Body of pancreas (tissue), 4 donors: ENCODE measurements around the gene ANXA3. TPM values are rescaled to one million over a fixed set of nuclear protein-coding genes. Genes with fewer than 3 reads are reported as not detected.

ENCODE experiments used
- ATAC-seq: fragments of 150-250 bp; one replicate; pipeline ENCODE4 v1.9.1; 2016
- DNase-seq, 4 donors: peaks; one replicate each; pipeline ENCODE4 v3.0.0-alpha.2; 2019
- H3K27ac ChIP-seq, 4 donors: fragments of 200-600 bp; sonication (generic); 1 replicate in 3 of 4; 2 replicates in 1 of 4; pipeline versions ENCODE4 v1.5.1 to v1.6.1; 2016 to 2019; ENCODE audit warnings: mild to moderate bottlenecking in 1 of 4, mixed read lengths in 1 of 4, moderate library complexity in 1 of 4
- H3K27me3 ChIP-seq, 2 donors: fragments of 200-600 bp; sonication (generic); one replicate each; pipeline ENCODE4 v1.6.0; 2016; ENCODE audit warnings: mild to moderate bottlenecking in 1 of 2
- H3K36me3 ChIP-seq, 2 donors: fragments of 200-600 bp; sonication (generic); replicated peaks in 1 of 2; 2 replicates each; pipeline ENCODE4 v1.5.1; 2016; ENCODE audit warnings: low read depth in 2 of 2; ENCODE audit not compliant: insufficient read depth in 1 of 2
- H3K4me1 ChIP-seq: fragments of 200-600 bp; sonication (generic); one replicate; pipeline ENCODE4 v1.6.0; 2016
- H3K4me3 ChIP-seq, 2 donors: fragments of 200-600 bp; sonication (generic); 1 replicate in 1 of 2; 2 replicates in 1 of 2; pipeline ENCODE4 v1.5.1; 2016 to 2019
- H3K9me3 ChIP-seq, 3 donors: fragments of 200-600 bp; sonication (generic); 1 replicate in 2 of 3; 2 replicates in 1 of 3; pipeline ENCODE4 v1.5.1; 2016
- POLR2A ChIP-seq, 3 donors: fragments of 450-650 bp; IDR thresholded peaks; one replicate each; pipeline ENCODE4 v1.6.1; 2016; ENCODE audit warnings: antibody characterized with exemption in 3 of 3, mild to moderate bottlenecking in 2 of 3
- WGBS, 2 donors: methylation state at CpG; one replicate each; pipeline ENCODE4 v1.1.5; 2017; 5-methylcytosine and 5-hydroxymethylcytosine counted together
- intact Hi-C: fragments of 100-400 bp; cut with DNase I; formaldehyde crosslinking; loops from one replicate; pipeline ENCODE4 v1.15.1; 2023
- total RNA-seq, 2 donors: library from RNA; depleted of rRNA; stranded (reverse); fragments of >200 nt; gene quantifications; one replicate each; pipeline ENCODE4 v1.1.0, GENCODE V29; 2016
- TF ChIP-seq, protein P1 (sequence below), 7 experiments: fragments of 450-650 bp in 4 of 7; fragments of 200-600 bp in 3 of 7; sonication (generic) in 3 of 7; IDR thresholded peaks; one replicate each; pipeline ENCODE4 v1.5.1; 2016 to 2019; ENCODE audit warnings: antibody characterized with exemption in 7 of 7

Gene ANXA3
- total RNA-seq, 2 donors from 2014 or later: 35.9 to 65.1 TPM

DNA sequence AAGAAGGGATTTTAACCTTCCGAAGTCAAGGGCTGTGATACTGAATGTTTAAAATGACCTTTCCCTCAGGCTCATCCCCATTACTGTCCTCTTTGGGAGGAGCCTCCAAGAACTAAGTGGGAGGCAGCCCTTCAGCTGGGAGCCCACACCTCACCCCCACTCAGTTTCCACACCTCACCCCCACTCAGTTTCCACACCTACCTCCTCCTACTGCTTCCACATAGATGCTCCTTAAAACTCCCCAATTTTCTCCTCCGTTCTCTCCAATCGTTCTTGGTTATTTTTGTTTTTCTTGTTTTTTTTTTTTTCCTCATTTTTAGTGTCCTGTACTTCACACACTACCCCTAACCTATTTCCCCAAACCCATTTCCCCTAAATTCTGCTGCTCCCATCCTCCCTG lies 31.6 kb upstream of the ANXA3 start:
- 73 to 86% methylated on average over 3 of the region's 3 CpGs for WGBS, 2 donors
- intact Hi-C loops: loop anchor here (10.0 kb wide), 1 partner anchor 555 kb away; no protein-coding TSS in a partner anchor
- H3K4me1 ChIP-seq: no peaks in the 10 kb centered on the region
- ATAC-seq (no peak), DNase-seq (no peak)
- no peaks in the 10 kb centered on the region for H3K36me3 ChIP-seq
- H3K9me3 ChIP-seq: no peaks in the 10 kb centered on the region
- no peaks in the 10 kb centered on the region for H3K27me3 ChIP-seq
- H3K4me3 ChIP-seq: no peak overlapping the region
- TF ChIP-seq, protein P1, sequence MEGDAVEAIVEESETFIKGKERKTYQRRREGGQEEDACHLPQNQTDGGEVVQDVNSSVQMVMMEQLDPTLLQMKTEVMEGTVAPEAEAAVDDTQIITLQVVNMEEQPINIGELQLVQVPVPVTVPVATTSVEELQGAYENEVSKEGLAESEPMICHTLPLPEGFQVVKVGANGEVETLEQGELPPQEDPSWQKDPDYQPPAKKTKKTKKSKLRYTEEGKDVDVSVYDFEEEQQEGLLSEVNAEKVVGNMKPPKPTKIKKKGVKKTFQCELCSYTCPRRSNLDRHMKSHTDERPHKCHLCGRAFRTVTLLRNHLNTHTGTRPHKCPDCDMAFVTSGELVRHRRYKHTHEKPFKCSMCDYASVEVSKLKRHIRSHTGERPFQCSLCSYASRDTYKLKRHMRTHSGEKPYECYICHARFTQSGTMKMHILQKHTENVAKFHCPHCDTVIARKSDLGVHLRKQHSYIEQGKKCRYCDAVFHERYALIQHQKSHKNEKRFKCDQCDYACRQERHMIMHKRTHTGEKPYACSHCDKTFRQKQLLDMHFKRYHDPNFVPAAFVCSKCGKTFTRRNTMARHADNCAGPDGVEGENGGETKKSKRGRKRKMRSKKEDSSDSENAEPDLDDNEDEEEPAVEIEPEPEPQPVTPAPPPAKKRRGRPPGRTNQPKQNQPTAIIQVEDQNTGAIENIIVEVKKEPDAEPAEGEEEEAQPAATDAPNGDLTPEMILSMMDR (IDR thresholded peaks at IDR 0.05): no peak
- TF ChIP-seq POLR2A (IDR thresholded peaks at IDR 0.05): no peak
- no peak overlapping the region for H3K27ac ChIP-seq

DNA sequence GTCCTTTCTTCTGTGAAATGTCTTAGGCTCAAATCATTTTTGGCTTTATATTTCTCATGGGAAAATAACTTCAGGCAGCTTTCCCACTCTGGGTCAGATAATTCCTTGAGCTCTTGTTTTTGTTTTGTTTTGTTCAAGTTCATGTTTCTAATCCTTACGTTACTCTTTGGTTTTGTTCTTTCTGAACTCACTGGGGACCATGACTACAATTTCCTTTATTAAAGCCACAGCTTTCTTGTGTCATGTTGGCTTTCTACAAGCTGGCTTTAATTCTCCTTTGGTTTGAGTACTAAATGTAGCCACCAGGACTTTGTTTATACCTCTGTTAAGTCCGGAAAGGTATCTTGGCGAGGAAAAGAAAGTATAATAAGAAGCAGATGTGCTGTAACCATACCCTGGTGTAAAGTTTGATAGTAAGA lies 30.8 kb upstream of the ANXA3 start:
- WGBS, 2 donors: 62 to 67% methylated on average over 3 of the region's 3 CpGs
- intact Hi-C loops: no loop called here
- H3K27ac ChIP-seq: no peak overlapping the region
- no peak overlapping the region for H3K4me3 ChIP-seq
- ATAC-seq: no peak
- H3K9me3 ChIP-seq: no peaks in the 10 kb centered on the region
- DNase-seq: no peak
- no peaks in the 10 kb centered on the region for H3K36me3 ChIP-seq
- no peaks in the 10 kb centered on the region for H3K4me1 ChIP-seq
- no peaks in the 10 kb centered on the region for H3K27me3 ChIP-seq
- TF ChIP-seq, protein P1 (IDR thresholded peaks at IDR 0.05): no peak
- TF ChIP-seq POLR2A (IDR thresholded peaks at IDR 0.05): no peak

DNA sequence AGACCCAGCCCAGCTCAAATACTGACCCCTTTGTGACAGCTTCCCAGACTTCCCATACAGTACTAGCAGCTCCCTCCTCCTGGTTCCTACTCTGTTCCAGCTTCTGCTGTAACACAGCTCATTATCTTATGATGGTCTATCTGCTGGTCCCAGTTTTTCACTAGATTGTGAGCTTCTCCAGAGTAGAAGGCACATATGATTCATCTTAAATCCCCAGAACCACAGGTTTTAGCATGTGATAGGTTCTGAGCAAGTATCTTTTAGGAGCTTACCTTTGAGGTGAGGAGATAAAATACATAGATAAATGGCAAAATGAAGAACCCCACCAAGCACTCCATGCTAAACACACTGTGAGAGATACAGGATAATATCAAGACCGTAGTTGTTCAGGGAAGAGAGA lies 27.6 kb upstream of the ANXA3 start:
- no peak for DNase-seq
- H3K4me1 ChIP-seq: no peaks in the 10 kb centered on the region
- no peak for TF ChIP-seq POLR2A (IDR thresholded peaks at IDR 0.05)
- TF ChIP-seq, protein P1 (IDR thresholded peaks at IDR 0.05): no peak
- intact Hi-C loops: no loop called here
- ATAC-seq: no peak
- no peaks in the 10 kb centered on the region for H3K36me3 ChIP-seq
- H3K9me3 ChIP-seq: no peaks in the 10 kb centered on the region
- 0 to 15% methylated on average over 1 of the region's 1 CpG for WGBS, 2 donors
- H3K4me3 ChIP-seq: no peak overlapping the region
- H3K27me3 ChIP-seq: no peaks in the 10 kb centered on the region
- no peak overlapping the region for H3K27ac ChIP-seq

DNA sequence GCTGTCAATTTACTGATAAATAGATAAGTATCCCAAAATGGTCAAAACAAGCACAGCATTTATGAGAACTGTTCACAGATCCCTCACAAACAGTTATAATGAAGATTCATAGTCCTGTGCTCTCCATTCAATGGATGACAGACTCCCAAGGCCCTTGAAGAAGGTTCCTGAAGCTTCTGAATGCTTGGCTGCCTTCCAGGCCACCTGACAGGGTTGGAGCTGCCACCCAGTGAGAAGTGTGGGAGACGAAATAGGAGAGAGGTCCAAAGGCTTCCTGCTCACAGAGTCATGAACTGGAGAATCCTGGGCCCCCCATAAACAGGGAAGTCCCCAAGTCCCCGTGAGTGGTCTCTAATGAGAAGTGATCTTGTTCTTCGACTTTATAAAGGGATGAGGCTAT lies 26.0 kb upstream of the ANXA3 start:
- no peak overlapping the region for H3K27ac ChIP-seq
- no peaks in the 10 kb centered on the region for H3K9me3 ChIP-seq
- H3K4me1 ChIP-seq: no peaks in the 10 kb centered on the region
- H3K4me3 ChIP-seq: no peak overlapping the region
- H3K36me3 ChIP-seq: no peaks in the 10 kb centered on the region
- TF ChIP-seq, protein P1 (IDR thresholded peaks at IDR 0.05): no peak
- TF ChIP-seq POLR2A (IDR thresholded peaks at IDR 0.05): no peak
- WGBS, 2 donors: 54 to 62% methylated on average over 3 of the region's 3 CpGs
- intact Hi-C loops: no loop called here
- DNase-seq (peak in 1 of 4 donors; percentile 15), ATAC-seq (no peak)
- no peaks in the 10 kb centered on the region for H3K27me3 ChIP-seq

DNA sequence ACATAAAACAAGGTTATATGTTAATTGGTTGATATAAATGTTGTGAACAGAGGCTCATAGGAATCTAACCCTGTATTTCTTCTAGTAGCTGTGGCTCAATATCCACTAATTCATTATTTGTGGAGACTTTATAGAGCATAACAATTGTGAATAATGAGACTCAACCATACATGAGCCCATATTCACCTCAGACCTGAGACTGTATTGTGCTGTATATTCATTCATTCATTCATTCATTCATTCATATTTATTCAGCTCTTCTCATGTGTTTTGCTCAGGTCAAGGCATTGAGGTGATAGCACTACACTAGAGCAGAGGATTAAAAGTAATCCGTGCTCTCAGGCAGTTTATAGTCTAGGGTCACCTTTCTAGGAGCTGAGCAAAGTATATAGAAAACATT lies 24.5 kb upstream of the ANXA3 start:
- no peak for ATAC-seq

More for the DNA sequence above, 24.5 kb upstream of the ANXA3 start:
- H3K27me3 ChIP-seq: no peaks in the 10 kb centered on the region
- H3K36me3 ChIP-seq: no peaks in the 10 kb centered on the region
- TF ChIP-seq, protein P1 (IDR thresholded peaks at IDR 0.05): no peak
- no peak for TF ChIP-seq POLR2A (IDR thresholded peaks at IDR 0.05)
- H3K9me3 ChIP-seq: no peaks in the 10 kb centered on the region
- DNase-seq: no peak
- no peak overlapping the region for H3K4me3 ChIP-seq
- no peak overlapping the region for H3K27ac ChIP-seq
- 92 to 93% methylated on average over 1 of the region's 1 CpG for whole genome bisulfite sequencing, 2 donors
- no peaks in the 10 kb centered on the region for H3K4me1 ChIP-seq
- intact Hi-C loops: no loop called here
